Ascending aorta (tissue), 2 donors: Measurements from ENCODE around the gene CCDC17. TPM values are rescaled to one million over a fixed set of nuclear protein-coding genes. Genes with fewer than 3 reads are reported as not detected.

Experiments used
- DNase-seq, 2 donors: peaks; one replicate each; pipeline ENCODE4 v3.0.0-alpha.2; 2019; ENCODE audit warnings: low spot score in 2 of 2
- H3K27ac ChIP-seq, 2 donors: fragments of 200-600 bp; sonication (generic); one replicate each; pipeline ENCODE4 v1.5.1; 2016 to 2017; ENCODE audit warnings: mild to moderate bottlenecking in 1 of 2
- H3K27me3 ChIP-seq: fragments of 200-600 bp; sonication (generic); one replicate; pipeline ENCODE4 v1.5.1; 2017
- H3K36me3 ChIP-seq, 2 donors: fragments of 200-600 bp; sonication (generic); one replicate each; pipeline ENCODE4 v1.5.1; 2016
- H3K4me1 ChIP-seq, 2 donors: fragments of 200-600 bp; sonication (generic); one replicate each; pipeline ENCODE4 v1.5.1; 2016 to 2017; ENCODE audit warnings: mild to moderate bottlenecking in 1 of 2
- H3K4me3 ChIP-seq, 2 donors: fragments of 200-600 bp; sonication (generic); one replicate each; pipeline ENCODE4 v1.5.1; 2016 to 2017; ENCODE audit warnings: mild to moderate bottlenecking in 1 of 2
- H3K9me3 ChIP-seq, 2 donors: fragments of 200-600 bp; sonication (generic); one replicate each; pipeline ENCODE4 v1.5.1; 2016
- CTCF ChIP-seq, 3 experiments: fragments of 200-600 bp in 2 of 3; fragments of 450-650 bp in 1 of 3; sonication (generic) in 2 of 3; IDR thresholded peaks; one replicate each; pipeline ENCODE4 v1.5.1; 2016 to 2019; ENCODE audit warnings: antibody characterized with exemption in 3 of 3, mild to moderate bottlenecking in 1 of 3, moderate library complexity in 1 of 3
- intact Hi-C: fragments of 100-400 bp; cut with DNase I; formaldehyde crosslinking; loops from one replicate; pipeline ENCODE4 v1.15.1; 2023
- total RNA-seq: library from RNA; depleted of rRNA; stranded (reverse); fragments of >200 nt; gene quantifications from one replicate; pipeline ENCODE4 v1.1.0, GENCODE V29; 2016

Gene CCDC17
- total RNA-seq, 1 donor from 2014 or later: not detected

GRCh38 chr1:45573231-45573804 is 50.5 kb downstream of the CCDC17 start:
- Histone ChIP-seq H3K36me3 (peaks cover 8 to 14% of the 10 kb centered on the region in 2 donors), H3K9me3 (no peaks in the 10 kb centered on the region), H3K4me1 (no peaks in the 10 kb centered on the region), H3K4me3 (no peak overlapping the region), H3K27ac (no peak overlapping the region), H3K27me3 (no peaks in the 10 kb centered on the region)
- intact Hi-C loops: loop anchor here (5.0 kb wide), 1 partner anchor 561 kb away; the partner anchor contains the start of genes HECTD3 and UROD
- no peak for DNase-seq
- TF ChIP-seq CTCF (IDR thresholded peaks at IDR 0.05): no peak

GRCh38 chr1:45570631-45571030 is 53.2 kb downstream of the CCDC17 start:
- Histone ChIP-seq H3K9me3 (no peaks in the 10 kb centered on the region), H3K36me3 (peaks cover 31 to 37% of the 10 kb centered on the region in 2 donors), H3K27me3 (no peaks in the 10 kb centered on the region), H3K4me3 (no peak overlapping the region), H3K27ac (no peak overlapping the region), H3K4me1 (no peaks in the 10 kb centered on the region)
- DNase-seq: no peak
- no peak for TF ChIP-seq CTCF (IDR thresholded peaks at IDR 0.05)
- intact Hi-C loops: loop anchor here (1.0 to 5.0 kb wide), 4 partner anchors 50 to 558 kb away; partner anchors contain the start of genes HECTD3, PRDX1 and UROD

Other genes starting within 250 kb of the CCDC17 start
- 0.32 TPM for gene TESK2, start 132.9 kb downstream of the CCDC17 start, total RNA-seq
- not detected for gene CCDC163, start 124.0 kb downstream of the CCDC17 start, total RNA-seq
- gene MMACHC, start 123.8 kb downstream of the CCDC17 start, total RNA-seq: 3.6 TPM
- 245 TPM for gene PRDX1, start 102.2 kb downstream of the CCDC17 start, total RNA-seq
- 77.5 TPM for gene AKR1A1, start 73.2 kb downstream of the CCDC17 start, total RNA-seq
- gene NASP, start 40.0 kb downstream of the CCDC17 start, total RNA-seq: 49.1 TPM
- 161 TPM for gene GPBP1L1, start 62.5 kb upstream of the CCDC17 start, total RNA-seq
- 8.3 TPM for gene TMEM69, start 64.1 kb upstream of the CCDC17 start, total RNA-seq
- 5.5 TPM for gene IPP, start 126.6 kb upstream of the CCDC17 start, total RNA-seq
- gene MAST2, start 179.6 kb upstream of the CCDC17 start, total RNA-seq: 61.0 TPM